ENCODE measurements around the gene PPL.

The PPL gene

DNA sequence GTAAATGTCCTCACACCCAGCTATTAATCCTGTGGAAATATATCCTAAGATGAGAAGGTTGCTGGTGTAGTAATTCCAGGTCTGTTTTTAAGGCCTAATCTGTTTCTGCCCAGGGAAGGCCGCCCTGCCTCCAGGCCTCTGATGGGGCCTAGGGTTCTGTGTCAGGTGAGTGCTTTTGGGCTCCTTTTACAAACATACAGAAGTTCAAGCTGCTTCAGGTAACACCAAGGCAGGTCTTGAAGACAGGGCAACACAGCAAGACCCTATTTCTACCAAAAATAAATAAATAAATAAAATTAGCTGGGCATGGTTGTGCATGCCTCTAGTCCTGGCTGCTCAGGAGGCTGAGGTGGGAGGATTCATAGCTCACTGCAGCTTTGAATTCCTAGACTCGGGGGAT lies 9.3 kb downstream of the PPL start:
- peaks cover 11% of the 10 kb centered on the region for H3K4me1 ChIP-seq
- no peaks in the 10 kb centered on the region for H3K79me2 ChIP-seq
- H3K4me2 ChIP-seq (ENCODE audit: low read length) = no peak overlapping the region
- TF ChIP-seq, protein P1, sequence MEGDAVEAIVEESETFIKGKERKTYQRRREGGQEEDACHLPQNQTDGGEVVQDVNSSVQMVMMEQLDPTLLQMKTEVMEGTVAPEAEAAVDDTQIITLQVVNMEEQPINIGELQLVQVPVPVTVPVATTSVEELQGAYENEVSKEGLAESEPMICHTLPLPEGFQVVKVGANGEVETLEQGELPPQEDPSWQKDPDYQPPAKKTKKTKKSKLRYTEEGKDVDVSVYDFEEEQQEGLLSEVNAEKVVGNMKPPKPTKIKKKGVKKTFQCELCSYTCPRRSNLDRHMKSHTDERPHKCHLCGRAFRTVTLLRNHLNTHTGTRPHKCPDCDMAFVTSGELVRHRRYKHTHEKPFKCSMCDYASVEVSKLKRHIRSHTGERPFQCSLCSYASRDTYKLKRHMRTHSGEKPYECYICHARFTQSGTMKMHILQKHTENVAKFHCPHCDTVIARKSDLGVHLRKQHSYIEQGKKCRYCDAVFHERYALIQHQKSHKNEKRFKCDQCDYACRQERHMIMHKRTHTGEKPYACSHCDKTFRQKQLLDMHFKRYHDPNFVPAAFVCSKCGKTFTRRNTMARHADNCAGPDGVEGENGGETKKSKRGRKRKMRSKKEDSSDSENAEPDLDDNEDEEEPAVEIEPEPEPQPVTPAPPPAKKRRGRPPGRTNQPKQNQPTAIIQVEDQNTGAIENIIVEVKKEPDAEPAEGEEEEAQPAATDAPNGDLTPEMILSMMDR (IDR thresholded peaks at IDR 0.05) = no peak
- no peak overlapping the region for H3K9ac ChIP-seq
- H3K36me3 ChIP-seq (ENCODE audit: control insufficient read depth, insufficient read depth, low read length) = no peaks in the 10 kb centered on the region
- H3K9me3 ChIP-seq (ENCODE audit: control insufficient read depth, low read length) = no peaks in the 10 kb centered on the region
- H3K4me3 ChIP-seq (ENCODE audit: low read depth, low read length) = no peak overlapping the region
- no peak overlapping the region for H3K27ac ChIP-seq
- no peak overlapping the region for H2AFZ ChIP-seq
- no peaks in the 10 kb centered on the region for H3K27me3 ChIP-seq (ENCODE audit: control insufficient read depth, insufficient read depth, low read length)

DNA sequence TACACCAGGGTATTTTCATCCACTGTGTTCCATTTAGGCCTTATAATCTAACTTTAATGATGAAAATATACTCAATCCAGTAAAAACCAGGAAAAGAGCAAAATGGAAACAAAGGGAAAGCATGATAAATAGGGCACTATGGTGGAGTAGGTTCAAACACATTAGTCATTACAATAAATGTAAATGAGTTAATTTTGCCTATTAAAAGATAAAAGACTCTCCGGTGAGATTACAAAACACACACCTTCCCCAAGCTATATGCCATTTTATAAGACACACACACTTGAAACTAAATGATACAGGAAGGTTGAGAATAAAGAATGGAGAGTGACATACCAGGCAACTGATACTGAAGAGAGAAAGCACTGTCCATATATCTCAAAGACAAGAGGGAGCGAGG lies 10.0 kb downstream of the PPL start:
- H3K27ac ChIP-seq = no peak overlapping the region
- no peak overlapping the region for H2AFZ ChIP-seq
- no peak overlapping the region for H3K9ac ChIP-seq
- TF ChIP-seq, protein P1 (IDR thresholded peaks at IDR 0.05) = no peak
- peaks cover 11% of the 10 kb centered on the region for H3K4me1 ChIP-seq
- H3K79me2 ChIP-seq = no peaks in the 10 kb centered on the region
- no peaks in the 10 kb centered on the region for H3K27me3 ChIP-seq (ENCODE audit: control insufficient read depth, insufficient read depth, low read length)
- no peaks in the 10 kb centered on the region for H3K36me3 ChIP-seq (ENCODE audit: control insufficient read depth, insufficient read depth, low read length)
- H3K9me3 ChIP-seq (ENCODE audit: control insufficient read depth, low read length) = no peaks in the 10 kb centered on the region
- no peak overlapping the region for H3K4me3 ChIP-seq (ENCODE audit: low read depth, low read length)
- no peak overlapping the region for H3K4me2 ChIP-seq (ENCODE audit: low read length)

DNA sequence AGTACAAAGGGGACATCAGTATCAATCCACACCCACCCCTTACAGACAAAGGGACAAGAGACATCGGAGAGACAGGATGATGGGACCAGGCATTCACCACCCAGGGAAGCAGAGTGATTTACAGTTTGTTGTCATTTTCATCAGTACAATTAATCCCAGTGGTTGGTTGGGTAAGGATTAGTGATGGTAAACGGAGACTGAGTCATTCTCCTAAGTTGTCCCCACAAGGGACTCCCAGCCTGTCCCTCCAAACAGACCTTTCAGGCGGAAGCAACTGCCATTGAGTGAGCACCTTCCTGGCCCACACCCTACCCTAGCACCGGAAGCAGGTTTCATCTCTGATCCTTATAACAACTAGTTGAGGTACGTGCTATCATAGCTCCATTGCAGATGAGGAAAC lies 11.2 kb downstream of the PPL start:
- Histone ChIP-seq H3K4me3 (ENCODE audit: low read depth, low read length) (no peak overlapping the region), H3K4me1 (peaks cover 11% of the 10 kb centered on the region), H3K9me3 (ENCODE audit: control insufficient read depth, low read length) (no peaks in the 10 kb centered on the region)

DNA sequence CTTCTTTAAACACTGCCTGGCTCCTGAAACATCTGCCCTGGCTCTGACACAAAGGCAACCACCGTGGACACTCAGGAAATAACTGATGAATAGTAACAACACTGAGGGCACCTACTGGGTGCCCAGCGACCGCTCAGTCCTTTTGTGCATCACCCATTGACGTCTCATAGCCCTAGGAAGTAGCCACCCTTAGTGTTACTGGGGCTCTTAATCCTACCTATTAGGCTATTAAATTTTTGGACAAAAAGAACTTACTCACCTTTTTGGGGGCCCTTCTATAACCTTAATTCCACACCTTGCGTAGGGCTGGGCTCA lies 11.7 kb downstream of the PPL start:
- Histone ChIP-seq H3K9ac (no peak overlapping the region), H3K4me2 (ENCODE audit: low read length) (peak overlapping the region; percentile 11), H3K79me2 (no peaks in the 10 kb centered on the region), H3K27ac (no peak overlapping the region), H3K27me3 (ENCODE audit: control insufficient read depth, insufficient read depth, low read length) (no peaks in the 10 kb centered on the region), H3K4me1 (peaks cover 11% of the 10 kb centered on the region), H3K36me3 (ENCODE audit: control insufficient read depth, insufficient read depth, low read length) (no peaks in the 10 kb centered on the region), H3K4me3 (ENCODE audit: low read depth, low read length) (no peak overlapping the region), H2AFZ (peak overlapping the region; percentile 58), H3K9me3 (ENCODE audit: control insufficient read depth, low read length) (no peaks in the 10 kb centered on the region)
- TF ChIP-seq, protein P1 (IDR thresholded peaks at IDR 0.05) = no peak

More for the DNA sequence above, 11.2 kb downstream of the PPL start:
- H3K36me3 ChIP-seq (ENCODE audit: control insufficient read depth, insufficient read depth, low read length) = no peaks in the 10 kb centered on the region
- no peak overlapping the region for H3K4me2 ChIP-seq (ENCODE audit: low read length)
- no peak overlapping the region for H2AFZ ChIP-seq
- no peaks in the 10 kb centered on the region for H3K79me2 ChIP-seq
- H3K27me3 ChIP-seq (ENCODE audit: control insufficient read depth, insufficient read depth, low read length) = no peaks in the 10 kb centered on the region
- no peak overlapping the region for H3K27ac ChIP-seq
- TF ChIP-seq, protein P1 (IDR thresholded peaks at IDR 0.05) = no peak
- H3K9ac ChIP-seq = no peak overlapping the region

DNA sequence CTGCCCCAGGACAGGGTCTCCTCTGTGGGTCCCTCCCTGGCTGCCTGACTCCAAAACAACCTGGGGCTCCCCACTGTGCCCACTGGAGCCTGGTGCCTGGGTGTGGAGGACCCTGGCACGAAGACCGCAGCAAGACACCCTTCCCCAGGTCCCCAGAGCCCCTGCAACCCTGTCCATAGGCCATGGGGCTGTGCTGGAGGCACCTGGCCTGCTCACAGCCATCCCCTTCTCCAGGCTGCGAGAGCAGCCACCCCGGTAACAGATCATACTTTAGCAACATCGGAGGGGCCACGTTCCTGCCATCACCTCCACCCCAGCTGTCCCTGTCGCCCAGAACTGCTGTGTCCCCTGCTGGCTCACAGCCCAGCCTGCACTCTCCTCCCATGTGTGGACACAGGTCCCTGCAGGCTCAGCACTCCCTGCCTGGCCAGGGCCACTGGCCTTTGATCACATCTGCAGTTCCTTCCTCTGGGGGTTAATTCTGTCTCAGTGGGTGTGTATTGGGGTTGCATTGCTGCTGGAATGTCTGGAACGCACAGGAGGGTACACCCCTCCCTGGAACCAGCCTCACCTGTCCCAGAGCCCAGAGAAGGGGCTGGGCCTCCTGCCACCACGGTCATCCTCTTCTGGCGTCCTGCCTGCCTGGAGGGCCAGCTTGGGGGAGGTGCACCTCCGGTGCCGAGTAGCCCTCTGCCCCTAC lies 12.2 kb downstream of the PPL start:
- no peak overlapping the region for H3K9ac ChIP-seq
- H3K4me3 ChIP-seq (ENCODE audit: low read depth, low read length) = no peak overlapping the region
- H3K36me3 ChIP-seq (ENCODE audit: control insufficient read depth, insufficient read depth, low read length) = no peaks in the 10 kb centered on the region
- H3K27ac ChIP-seq = no peak overlapping the region
- no peaks in the 10 kb centered on the region for H3K79me2 ChIP-seq
- H3K27me3 ChIP-seq (ENCODE audit: control insufficient read depth, insufficient read depth, low read length) = no peaks in the 10 kb centered on the region
- TF ChIP-seq, protein P1 (IDR thresholded peaks at IDR 0.05) = no peak
- peak overlapping the region; percentile 11 for H3K4me2 ChIP-seq (ENCODE audit: low read length)
- H3K4me1 ChIP-seq = peaks cover 11% of the 10 kb centered on the region
- H2AFZ ChIP-seq = peak overlapping the region; percentile 58
- no peaks in the 10 kb centered on the region for H3K9me3 ChIP-seq (ENCODE audit: control insufficient read depth, low read length)
